Transverse colon (tissue), 4 donors: ENCODE data around the gene LENG1. TPM values are rescaled to one million over a fixed set of nuclear protein-coding genes. Genes with fewer than 3 reads are reported as not detected.
"Not testable (repeated sequence)": the region's sequence is repeated elsewhere in the genome, so short reads cannot be mapped to it uniquely, and the experiment has no call there.

ENCODE experiments used
- DNase-seq: peaks from one replicate; pipeline ENCODE4 v3.0.0-alpha.2; 2019
- H3K27ac ChIP-seq, 4 donors: fragments of 200-600 bp; sonication (generic); 2 replicates each; pipeline ENCODE4 v1.5.1; 2016 to 2018; ENCODE audit warnings: inconsistent platforms in 4 of 4
- H3K27me3 ChIP-seq: fragments of 200-600 bp; sonication (generic); 2 replicates; pipeline ENCODE4 v1.5.1; 2017; ENCODE audit warnings: inconsistent platforms
- H3K36me3 ChIP-seq, 4 donors: fragments of 200-600 bp; sonication (generic); 2 replicates each; pipeline ENCODE4 v1.5.1; 2017 to 2019; ENCODE audit warnings: inconsistent platforms in 4 of 4
- H3K4me1 ChIP-seq, 4 donors: fragments of 200-600 bp; sonication (generic); 2 replicates each; pipeline ENCODE4 v1.5.1; 2017 to 2020; ENCODE audit warnings: inconsistent platforms in 4 of 4
- H3K4me3 ChIP-seq, 4 donors: fragments of 200-600 bp; sonication (generic); 1 replicate in 1 of 4; 2 replicates in 3 of 4; pipeline versions ENCODE4 v1.5.1 to v1.6.1; 2017 to 2019; ENCODE audit warnings: inconsistent platforms in 4 of 4
- H3K9me3 ChIP-seq, 2 donors: fragments of 200-600 bp; sonication (generic); 2 replicates each; pipeline ENCODE4 v1.5.1; 2017 to 2019; ENCODE audit warnings: inconsistent platforms in 2 of 2
- CTCF ChIP-seq, 5 experiments: fragments of 200-600 bp in 3 of 5; fragments of 450-650 bp in 2 of 5; sonication (generic) in 3 of 5; IDR thresholded peaks; 1 replicate in 2 of 5; 2 replicates in 3 of 5; pipeline ENCODE4 v1.5.1; 2016 to 2017; ENCODE audit warnings: antibody characterized with exemption in 5 of 5, inconsistent platforms in 3 of 5, mild to moderate bottlenecking in 2 of 5, moderate library complexity in 1 of 5
- EP300 ChIP-seq: sonication (generic); formaldehyde crosslinking; IDR thresholded peaks from one replicate; pipeline ENCODE4 v1.6.1; 2017; ENCODE audit warnings: antibody characterized with exemption, low read depth
- POLR2A ChIP-seq: fragments of 450-650 bp; IDR thresholded peaks from one replicate; pipeline ENCODE4 v1.6.1; 2016; ENCODE audit warnings: antibody characterized with exemption, mild to moderate bottlenecking, moderate library complexity
- POLR2AphosphoS5 ChIP-seq, 3 donors: sonication (generic); formaldehyde crosslinking; IDR thresholded peaks; one replicate each; pipeline ENCODE4 v1.6.1; 2016; ENCODE audit warnings: antibody characterized with exemption in 3 of 3
- WGBS, 2 donors: methylation state at CpG; one replicate each; pipeline ENCODE4 v1.1.5; 2018; ENCODE audit warnings: low coverage in 1 of 2; 5-methylcytosine and 5-hydroxymethylcytosine counted together
- in situ Hi-C, 4 donors: fragments of 200-750 bp; cut with MboI; loops; one replicate each; pipeline versions ENCODE4 v1.15.0 to v1.15.1; 2017; ENCODE audit warnings: low sequenced_read_pairs in 3 of 4, low pct_ligation_motif_present in 1 of 4, low pct_unique_long_range_greater_than_20kb in 1 of 4
- intact Hi-C: fragments of 100-400 bp; cut with DNase I; formaldehyde crosslinking; loops from one replicate; pipeline ENCODE4 v1.15.1; 2023; ENCODE audit warnings: low total_unique reads
- total RNA-seq, 4 donors: library from RNA; depleted of rRNA; stranded (reverse); fragments of >200 nt; gene quantifications; one replicate each; pipeline ENCODE4 v1.1.0, GENCODE V29; 2016

LENG1 gene
- total RNA-seq, 4 donors from 2014 or later, result 3.4 to 11.1 (median 5.8) TPM

DNA sequence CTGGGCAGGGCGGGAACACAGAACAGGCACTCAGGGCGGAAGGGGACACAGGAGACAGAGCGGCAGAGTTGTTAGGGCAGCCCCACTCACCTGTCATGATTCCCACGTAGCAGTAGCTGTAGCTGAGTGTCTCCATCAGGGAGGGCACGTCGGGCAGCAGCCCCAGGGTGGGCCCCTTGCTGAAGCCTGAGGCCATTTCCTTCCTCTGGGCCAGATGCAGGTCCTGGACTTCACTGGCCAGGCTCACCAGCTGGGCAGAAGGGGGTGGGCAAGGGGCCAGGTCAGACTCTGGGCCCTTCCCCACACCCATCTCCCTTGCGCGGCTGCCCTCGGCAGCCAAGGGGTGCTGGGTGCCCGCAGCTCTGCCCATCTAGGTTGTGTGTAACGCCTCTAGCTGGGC lies 23.9 kb upstream of the LENG1 start:
- Histone ChIP-seq H3K4me1 (peaks cover 8 to 20% (median 13%) of the 10 kb centered on the region in 4 donors), H3K4me3 (no peak overlapping the region), H3K9me3 (no peaks in the 10 kb centered on the region), H3K27me3 (no peaks in the 10 kb centered on the region), H3K36me3 (no peaks in the 10 kb centered on the region), H3K27ac (no peak overlapping the region)
- in situ Hi-C loops, result no loop called here
- no peak for TF ChIP-seq CTCF (IDR thresholded peaks at IDR 0.05)
- TF ChIP-seq POLR2AphosphoS5 (IDR thresholded peaks at IDR 0.05), result no peak
- TF ChIP-seq POLR2A, result no peak
- TF ChIP-seq EP300, result no peak
- intact Hi-C loops, result no loop called here
- no peak for DNase-seq
- 95% methylated on average over 9 of the region's 11 CpGs; no CpG with 5 or more reads in 1 of the 2 donors for WGBS, 2 donors

- H3K4me3 ChIP-seq, in situ Hi-C loops, H3K27me3 ChIP-seq, H3K4me1 ChIP-seq, DNase-seq, H3K9me3 ChIP-seq, H3K36me3 ChIP-seq, intact Hi-C loops, H3K27ac ChIP-seq: not testable (repeated sequence)
- WGBS, 2 donors, result 80 to 90% methylated on average over 3 of the region's 3 CpGs
These were observed 22.4 kb upstream of the LENG1 start for GRCh38 chr19:54181894-54182293.

- no peak for DNase-seq
- no peaks in the 10 kb centered on the region for H3K9me3 ChIP-seq
- H3K27ac ChIP-seq, result peak overlapping the region in 2 of 4 donors; percentile 10 to 39
- no peak overlapping the region for H3K4me3 ChIP-seq
- in situ Hi-C loops (no loop called here), intact Hi-C loops (no loop called here)
- no peak for TF ChIP-seq POLR2AphosphoS5 (IDR thresholded peaks at IDR 0.05)
- TF ChIP-seq EP300, result no peak
- TF ChIP-seq POLR2A, result no peak
- H3K4me1 ChIP-seq, result no peaks in the 10 kb centered on the region
- H3K27me3 ChIP-seq, result no peaks in the 10 kb centered on the region
- 96 to 98% methylated on average over 20 to 37 of the region's 37 CpGs for WGBS, 2 donors
- no peaks in the 10 kb centered on the region for H3K36me3 ChIP-seq
These were observed 21.2 kb upstream of the LENG1 start for GRCh38 chr19:54180691-54181091.

DNA sequence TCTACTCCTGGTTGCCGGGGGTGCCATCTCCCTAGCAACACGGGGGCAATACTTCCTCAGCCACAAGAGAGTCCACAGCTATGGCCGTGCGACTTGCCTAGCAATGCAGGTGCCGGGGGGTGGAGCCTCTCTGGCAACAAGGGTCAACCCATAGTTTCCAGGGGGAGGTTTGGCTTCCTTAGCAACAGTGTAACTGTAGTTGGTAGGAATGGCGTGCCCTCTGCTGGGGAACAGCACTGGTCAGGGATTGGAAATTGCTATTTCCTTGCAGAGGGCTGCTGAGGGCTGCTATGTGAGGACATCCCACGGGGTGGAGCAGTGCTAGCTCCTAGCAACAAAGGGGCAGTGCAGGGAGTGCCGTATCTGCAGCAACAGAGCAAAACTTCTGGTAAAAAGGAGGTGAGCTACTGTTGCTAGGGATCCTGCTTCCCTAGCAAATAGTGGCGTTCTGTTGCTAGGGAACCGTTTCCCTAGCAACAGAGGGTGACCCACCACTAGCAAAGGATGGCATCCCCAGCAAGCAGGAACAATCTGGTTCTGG lies 20.5 kb upstream of the LENG1 start:
- peak; percentile 79 for DNase-seq
- H3K27me3 ChIP-seq, result no peaks in the 10 kb centered on the region
- H3K4me3 ChIP-seq, result no peak overlapping the region
- H3K27ac ChIP-seq, result peak overlapping the region in 2 of 4 donors; percentile 10 to 39
- no peak for TF ChIP-seq POLR2AphosphoS5 (IDR thresholded peaks at IDR 0.05)
- TF ChIP-seq POLR2A, result no peak
- peak in 4 of 5 experiments; percentile 41 to 79 (median 52) for TF ChIP-seq CTCF (IDR thresholded peaks at IDR 0.05)
- TF ChIP-seq EP300, result no peak
- intact Hi-C loops (no loop called here), in situ Hi-C loops (loop anchor here in 2 of 4 donors (5.0 to 10.0 kb wide), 2 partner anchors 47 to 55 kb away; no protein-coding TSS in a partner anchor)
- WGBS, 2 donors, result 32 to 60% methylated on average over 1 to 10 of the region's 10 CpGs
- no peaks in the 10 kb centered on the region for H3K36me3 ChIP-seq
- H3K9me3 ChIP-seq, result no peaks in the 10 kb centered on the region
- no peaks in the 10 kb centered on the region for H3K4me1 ChIP-seq

GRCh38 chr19:54179262-54179852 lies 19.8 kb upstream of the LENG1 start:
- 84 to 94% methylated on average over 2 to 10 of the region's 10 CpGs for WGBS, 2 donors
- in situ Hi-C loops (loop anchor here in 2 of 4 donors (5.0 to 10.0 kb wide), 2 partner anchors 48 to 55 kb away; no protein-coding TSS in a partner anchor), intact Hi-C loops (no loop called here)
- Histone ChIP-seq H3K4me1 (no peaks in the 10 kb centered on the region), H3K36me3 (no peaks in the 10 kb centered on the region), H3K4me3 (no peak overlapping the region), H3K27ac (peak overlapping the region in 2 of 4 donors; percentile 2 to 4), H3K9me3 (no peaks in the 10 kb centered on the region), H3K27me3 (no peaks in the 10 kb centered on the region)
- DNase-seq, result no peak
- TF ChIP-seq POLR2AphosphoS5 (IDR thresholded peaks at IDR 0.05) (no peak), POLR2A (no peak), EP300 (no peak), CTCF (IDR thresholded peaks at IDR 0.05) (no peak)
